DOHH2 (cell line): ENCODE data around the gene SLC26A6.

Source experiments
- CTCF ChIP-seq: fragments of 200-600 bp; sonication (generic); IDR thresholded peaks from one replicate; pipeline ENCODE4 v1.5.1; 2014; ENCODE audit warnings: antibody characterized with exemption, mild to moderate bottlenecking, low read depth, low read length; ENCODE audit not compliant: poor library complexity, severe bottlenecking
- EZH2phosphoT487 ChIP-seq: fragments of 200-600 bp; sonication (generic); IDR thresholded peaks from 2 replicates; pipeline ENCODE4 v1.6.1; 2017; ENCODE audit warnings: borderline replicate concordance, mild to moderate bottlenecking, antibody characterized with exemption, low read length, moderate library complexity, mixed read lengths

GRCh38 chr3:48662753-48663488 lies 27.7 kb upstream of the SLC26A6 start, which contains the start of gene CELSR3:
- TF ChIP-seq CTCF: no peak
- no peak for TF ChIP-seq EZH2phosphoT487
